KG1 (cell line): Measurements from ENCODE around the gene UNC13A.
A peak's percentile ranks its signal among the peaks of the same experiment; 100 is the strongest.

Experiments
- DNase-seq: peaks from one replicate; lab custom pipeline; 2025; lab: John Stamatoyannopoulos, UW

Gene UNC13A

DNA sequence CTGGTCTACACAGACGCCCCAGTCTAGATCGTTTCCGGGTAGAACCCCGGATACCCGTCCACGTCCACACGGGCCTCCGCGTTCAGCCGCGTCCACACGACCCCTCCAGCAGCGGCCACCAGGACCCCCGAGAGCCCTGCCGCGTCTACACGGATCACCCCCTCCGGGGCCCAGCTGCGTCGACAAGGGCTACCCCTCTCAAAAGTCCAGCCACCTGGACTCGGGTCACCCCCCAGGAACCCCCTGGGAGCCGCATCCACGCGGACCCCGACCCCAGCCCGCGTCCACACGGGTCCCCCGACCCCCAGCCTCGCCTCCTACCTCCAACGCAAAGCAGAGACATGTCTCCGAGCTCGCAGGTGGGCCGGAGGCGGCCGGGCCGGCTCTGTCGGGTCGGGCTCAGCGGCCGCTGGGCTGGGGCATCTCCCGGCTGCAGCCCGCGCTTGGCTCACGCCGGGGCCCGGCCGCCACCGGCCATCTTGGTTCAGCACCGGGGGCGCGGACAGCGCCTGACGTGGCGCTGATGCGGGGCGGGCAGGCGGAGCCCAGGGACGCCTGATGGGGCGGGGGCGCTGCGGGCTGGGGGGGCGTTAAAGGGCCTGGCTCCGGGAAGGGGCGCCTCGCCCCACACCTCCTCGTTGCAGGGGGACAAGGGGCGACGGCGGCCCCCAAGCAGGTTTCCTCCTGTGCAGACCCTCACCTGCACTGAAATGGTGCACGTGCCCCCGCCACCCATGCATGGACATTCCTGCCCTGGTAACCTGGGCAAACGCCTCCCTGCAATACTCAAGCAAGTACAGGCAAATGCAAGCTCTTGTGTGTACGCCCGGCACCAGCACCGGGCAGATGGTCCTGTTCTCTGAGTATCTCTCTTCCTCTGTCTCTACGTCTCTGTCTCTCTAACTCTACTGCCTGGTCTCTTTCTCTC, at the start of gene UNC13A:
Gene UNC13A, minus strand, starts transcription at position 498 of the 928 bp plus-strand sequence. Its CDS starts 155 bp downstream, at position 343.
- no peak for DNase-seq

DNA sequence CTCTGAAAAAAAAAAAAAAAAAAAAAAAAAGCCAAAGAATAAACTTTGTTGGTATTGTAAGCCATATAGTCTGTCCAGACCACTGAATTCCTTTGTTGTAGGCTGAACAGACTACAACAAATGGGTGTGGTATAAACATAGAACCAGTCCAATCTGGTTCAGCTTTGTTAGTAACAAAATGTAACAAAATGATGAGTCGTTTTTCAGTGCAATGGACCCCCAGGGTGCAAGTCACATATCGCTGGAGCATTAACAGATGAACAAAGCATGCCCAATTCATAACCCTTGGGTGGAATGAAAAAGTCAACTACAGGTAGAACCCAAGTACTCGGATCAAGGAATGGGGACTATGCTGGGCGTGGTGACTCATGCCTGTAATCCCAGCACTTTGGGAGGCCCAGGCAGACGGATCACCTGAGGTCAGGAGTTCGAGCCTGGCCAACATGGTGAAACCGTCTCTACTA, 49.6 kb upstream of the UNC13A start:
- no peak for DNase-seq

DNA sequence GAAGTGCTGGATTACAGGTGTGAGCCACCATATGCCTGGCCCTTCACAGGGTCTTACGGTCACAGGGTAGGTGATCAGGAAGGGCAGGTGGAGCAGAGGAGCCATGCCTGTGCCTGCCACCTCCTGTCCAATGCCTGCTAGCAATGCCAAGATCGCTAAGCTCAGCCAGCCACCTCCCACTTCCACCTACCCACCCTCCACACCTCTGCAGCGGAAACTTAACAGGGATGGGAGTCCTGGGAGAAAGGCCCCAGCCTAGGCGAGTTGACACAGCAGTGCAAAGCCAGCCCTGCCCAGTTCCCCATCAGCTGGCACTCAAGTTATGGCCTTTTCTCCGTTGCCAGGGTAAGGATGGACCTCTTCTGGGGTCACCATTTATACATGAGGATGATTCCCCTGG, 47.3 kb upstream of the UNC13A start:
- no peak for DNase-seq

DNA sequence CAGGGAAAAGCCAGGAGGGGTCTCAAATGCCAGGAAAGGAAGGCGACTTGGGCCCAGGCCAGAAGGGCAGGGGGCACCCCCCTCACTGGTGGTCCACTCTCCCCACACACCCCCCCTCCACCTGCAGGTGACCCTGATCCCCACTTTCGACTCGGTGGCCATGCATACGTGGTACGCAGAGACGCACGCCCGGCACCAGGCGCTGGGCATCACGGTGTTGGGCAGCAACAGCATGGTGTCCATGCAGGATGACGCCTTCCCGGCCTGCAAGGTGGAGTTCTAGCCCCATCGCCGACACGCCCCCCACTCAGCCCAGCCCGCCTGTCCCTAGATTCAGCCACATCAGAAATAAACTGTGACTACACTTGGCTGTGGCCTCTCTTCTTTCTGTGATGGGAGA, 46.0 kb upstream of the UNC13A start:
- no peak for DNase-seq

DNA sequence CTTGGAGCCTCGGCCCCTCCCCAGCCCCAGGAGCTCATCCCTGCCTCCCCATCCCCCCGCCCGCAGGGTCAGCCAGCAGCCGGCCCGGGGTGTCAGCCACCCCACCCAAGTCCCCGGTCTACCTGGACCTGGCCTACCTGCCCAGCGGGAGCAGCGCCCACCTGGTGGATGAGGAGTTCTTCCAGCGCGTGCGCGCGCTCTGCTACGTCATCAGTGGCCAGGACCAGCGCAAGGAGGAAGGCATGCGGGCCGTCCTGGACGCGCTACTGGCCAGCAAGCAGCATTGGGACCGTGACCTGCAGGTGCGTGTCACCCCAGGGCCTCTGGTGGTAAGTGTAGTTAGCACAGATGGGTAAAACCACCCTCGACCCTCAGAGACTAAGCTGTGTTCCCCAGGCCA, 45.0 kb upstream of the UNC13A start:
- no peak for DNase-seq

DNA sequence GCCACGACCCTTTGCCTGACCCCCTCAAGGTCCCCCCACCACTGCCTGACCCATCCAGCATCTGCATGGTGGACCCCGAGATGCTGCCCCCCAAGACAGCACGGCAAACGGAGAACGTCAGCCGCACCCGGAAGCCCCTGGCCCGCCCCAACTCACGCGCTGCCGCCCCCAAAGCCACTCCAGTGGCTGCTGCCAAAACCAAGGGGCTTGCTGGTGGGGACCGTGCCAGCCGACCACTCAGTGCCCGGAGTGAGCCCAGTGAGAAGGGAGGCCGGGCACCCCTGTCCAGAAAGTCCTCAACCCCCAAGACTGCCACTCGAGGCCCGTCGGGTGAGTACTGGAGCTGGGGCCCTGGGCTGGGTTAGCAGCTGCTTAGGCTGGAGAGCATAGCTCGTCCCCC, 39.7 kb upstream of the UNC13A start:
- DNase-seq = no peak

DNA sequence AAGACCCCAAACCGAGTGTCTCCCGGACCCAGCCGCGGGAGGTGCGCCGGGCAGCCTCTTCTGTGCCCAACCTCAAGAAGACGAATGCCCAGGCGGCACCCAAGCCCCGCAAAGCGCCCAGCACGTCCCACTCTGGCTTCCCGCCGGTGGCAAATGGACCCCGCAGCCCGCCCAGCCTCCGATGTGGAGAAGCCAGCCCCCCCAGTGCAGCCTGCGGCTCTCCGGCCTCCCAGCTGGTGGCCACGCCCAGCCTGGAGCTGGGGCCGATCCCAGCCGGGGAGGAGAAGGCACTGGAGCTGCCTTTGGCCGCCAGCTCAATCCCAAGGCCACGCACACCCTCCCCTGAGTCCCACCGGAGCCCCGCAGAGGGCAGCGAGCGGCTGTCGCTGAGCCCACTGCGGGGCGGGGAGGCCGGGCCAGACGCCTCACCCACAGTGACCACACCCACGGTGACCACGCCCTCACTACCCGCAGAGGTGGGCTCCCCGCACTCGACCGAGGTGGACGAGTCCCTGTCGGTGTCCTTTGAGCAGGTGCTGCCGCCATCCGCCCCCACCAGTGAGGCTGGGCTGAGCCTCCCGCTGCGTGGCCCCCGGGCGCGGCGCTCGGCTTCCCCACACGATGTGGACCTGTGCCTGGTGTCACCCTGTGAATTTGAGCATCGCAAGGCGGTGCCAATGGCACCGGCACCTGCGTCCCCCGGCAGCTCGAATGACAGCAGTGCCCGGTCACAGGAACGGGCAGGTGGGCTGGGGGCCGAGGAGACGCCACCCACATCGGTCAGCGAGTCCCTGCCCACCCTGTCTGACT, 39.0 kb upstream of the UNC13A start:
- DNase-seq = no peak

DNA sequence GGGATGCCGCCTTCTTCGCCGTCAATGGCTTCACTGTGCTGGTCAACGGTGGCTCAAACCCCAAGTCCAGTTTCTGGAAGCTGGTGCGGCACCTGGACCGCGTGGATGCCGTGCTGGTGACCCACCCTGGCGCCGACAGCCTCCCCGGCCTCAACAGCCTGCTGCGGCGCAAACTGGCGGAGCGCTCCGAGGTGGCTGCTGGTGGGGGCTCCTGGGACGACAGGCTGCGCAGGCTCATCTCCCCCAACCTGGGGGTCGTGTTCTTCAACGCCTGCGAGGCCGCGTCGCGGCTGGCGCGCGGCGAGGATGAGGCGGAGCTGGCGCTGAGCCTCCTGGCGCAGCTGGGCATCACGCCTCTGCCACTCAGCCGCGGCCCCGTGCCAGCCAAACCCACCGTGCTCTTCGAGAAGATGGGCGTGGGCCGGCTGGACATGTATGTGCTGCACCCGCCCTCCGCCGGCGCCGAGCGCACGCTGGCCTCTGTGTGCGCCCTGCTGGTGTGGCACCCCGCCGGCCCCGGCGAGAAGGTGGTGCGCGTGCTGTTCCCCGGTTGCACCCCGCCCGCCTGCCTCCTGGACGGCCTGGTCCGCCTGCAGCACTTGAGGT, 38.1 kb upstream of the UNC13A start:
- no peak for DNase-seq

DNA sequence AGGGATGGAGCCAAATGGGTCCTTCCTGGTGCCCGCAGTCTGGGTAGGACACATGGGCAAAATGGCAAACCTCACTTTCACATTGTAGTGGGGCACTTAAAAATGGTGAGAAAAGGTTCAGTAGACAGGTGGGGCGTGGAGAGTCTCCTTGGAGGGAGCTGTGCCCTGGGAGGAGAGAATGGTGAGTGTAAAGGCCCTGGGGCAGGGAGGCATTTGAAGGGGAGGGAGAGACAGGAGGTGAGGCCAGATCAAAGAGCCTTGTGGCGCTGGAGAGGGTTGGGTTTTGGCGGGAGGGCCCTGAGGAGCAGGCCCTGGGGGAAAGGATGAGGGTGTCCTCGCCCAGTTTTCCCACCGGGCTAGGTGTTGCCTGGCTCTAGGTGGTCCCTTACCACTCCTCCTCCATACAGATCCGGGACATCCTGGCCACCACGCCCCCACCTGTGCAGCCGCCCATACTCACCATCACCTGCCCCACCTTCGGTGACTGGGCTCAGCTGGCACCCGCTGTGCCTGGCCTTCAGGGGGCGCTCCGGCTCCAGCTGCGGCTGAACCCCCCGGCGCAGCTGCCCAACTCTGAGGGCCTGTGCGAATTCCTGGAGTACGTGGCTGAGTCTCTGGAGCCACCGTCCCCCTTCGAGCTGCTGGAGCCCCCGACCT, 37.4 kb upstream of the UNC13A start:
- DNase-seq = no peak

DNA sequence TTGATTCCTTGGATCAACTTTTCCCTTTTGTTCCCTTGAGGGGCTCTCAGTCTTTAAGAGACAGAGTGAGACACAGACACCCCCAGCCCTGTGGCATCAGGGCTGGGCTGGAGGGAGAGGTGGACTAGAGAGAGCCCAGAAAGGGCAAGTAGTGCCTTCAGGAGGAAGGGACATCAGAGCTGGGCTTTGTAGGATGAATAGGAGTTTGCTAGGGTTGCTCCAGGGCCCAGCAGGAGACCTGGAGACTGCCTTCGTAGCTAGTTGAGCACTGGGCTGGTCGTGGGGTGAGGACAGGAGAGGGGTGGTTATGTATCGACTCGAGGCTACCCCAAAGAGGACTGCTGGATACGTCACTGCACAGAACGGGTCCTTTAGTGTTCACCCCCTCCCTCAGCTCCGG, 36.5 kb upstream of the UNC13A start:
- DNase-seq = no peak

DNA sequence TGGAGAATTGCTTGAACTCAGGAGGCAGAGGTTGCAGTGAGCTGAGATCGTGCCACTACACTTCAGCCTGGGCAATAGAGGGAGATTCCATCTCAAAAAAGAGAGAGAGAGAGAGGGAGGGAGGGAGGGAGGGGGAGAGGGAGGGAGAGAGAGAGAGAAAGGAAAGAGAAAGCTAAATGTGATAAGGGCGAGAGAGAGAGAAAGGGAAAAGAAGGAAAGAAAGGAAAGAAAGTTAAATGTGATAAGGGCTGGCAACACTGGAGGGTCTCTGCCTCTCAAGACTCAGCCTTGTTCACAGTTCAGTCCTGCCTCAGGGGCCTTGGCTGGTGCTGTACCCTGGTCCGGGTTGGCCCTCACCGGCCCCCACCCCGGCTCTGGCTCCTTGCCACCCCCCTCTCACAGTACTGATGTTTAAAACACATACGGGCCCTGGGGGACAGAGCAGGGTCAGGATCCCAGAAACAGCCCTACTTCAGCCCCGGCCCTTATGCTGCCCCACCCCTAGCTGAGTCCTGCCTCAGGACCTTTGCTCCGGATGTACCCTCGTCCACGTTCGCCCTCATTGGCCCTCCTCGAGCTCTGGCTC, 34.6 kb upstream of the UNC13A start:
- DNase-seq = no peak

DNA sequence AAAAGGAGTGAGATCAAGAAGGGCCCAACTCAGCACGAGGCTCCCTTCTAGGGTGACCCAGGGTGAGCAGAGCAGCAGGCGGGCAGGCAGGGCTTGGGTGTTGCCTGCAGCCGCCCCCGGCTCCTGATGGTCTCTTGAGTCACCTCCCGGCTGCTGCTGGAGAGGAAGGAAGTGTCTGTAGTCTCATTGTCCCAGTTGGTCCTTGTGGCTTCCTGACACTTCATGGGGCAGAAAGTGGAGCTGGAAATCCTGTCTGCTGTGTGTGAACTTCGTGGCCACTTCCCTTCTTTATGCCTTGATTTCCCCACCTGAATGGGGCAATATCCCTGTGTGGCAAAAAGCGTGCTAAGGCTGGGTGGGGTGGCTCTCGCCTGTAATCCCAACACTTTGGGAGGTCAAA, 33.7 kb upstream of the UNC13A start:
- DNase-seq = peak; percentile 48

DNA sequence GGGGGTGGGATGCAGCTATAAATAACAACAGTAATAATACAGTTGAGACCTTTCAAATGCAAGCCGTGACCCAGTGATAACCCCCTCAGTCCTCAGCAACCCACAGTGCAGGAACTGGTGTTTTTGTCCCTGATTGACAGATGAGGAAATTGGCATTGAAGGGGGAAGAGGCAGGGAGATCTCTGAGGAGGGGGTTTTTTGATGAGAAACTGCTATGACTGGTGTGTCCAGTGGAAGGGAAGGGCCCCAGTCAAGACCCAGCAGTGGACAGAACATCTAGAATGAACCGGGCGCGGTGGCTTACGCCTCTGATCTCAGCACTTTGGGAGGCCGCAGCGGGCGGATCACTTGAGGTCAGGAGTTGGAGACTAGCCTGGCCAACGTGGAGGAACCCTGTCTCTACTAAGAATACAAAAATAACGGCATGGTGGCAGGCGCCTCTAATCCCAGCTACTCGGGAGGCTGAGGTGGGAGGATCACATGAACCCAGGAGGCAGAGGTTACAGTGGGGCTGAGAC, 33.0 kb upstream of the UNC13A start:
- no peak for DNase-seq

DNA sequence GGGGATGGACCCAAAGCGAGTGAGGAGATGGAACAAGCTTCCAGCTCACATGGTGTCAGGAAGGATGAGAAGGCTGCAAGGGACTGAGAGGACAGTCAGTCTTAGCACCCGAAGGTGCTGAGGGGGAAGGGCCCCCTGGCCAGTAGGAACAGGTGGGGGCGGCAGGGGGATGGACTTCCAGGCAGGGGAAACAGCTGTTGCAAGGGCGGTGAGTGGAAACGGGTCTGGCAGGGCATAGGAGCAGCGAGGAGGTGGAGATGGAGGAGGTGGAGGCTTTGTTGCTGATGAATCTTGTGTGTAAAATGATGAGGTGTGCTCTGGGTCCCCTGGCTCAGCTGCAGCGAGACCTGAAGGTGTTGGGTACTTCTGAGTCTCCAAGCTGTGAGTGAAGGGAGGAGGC, 32.3 kb upstream of the UNC13A start:
- DNase-seq = no peak

DNA sequence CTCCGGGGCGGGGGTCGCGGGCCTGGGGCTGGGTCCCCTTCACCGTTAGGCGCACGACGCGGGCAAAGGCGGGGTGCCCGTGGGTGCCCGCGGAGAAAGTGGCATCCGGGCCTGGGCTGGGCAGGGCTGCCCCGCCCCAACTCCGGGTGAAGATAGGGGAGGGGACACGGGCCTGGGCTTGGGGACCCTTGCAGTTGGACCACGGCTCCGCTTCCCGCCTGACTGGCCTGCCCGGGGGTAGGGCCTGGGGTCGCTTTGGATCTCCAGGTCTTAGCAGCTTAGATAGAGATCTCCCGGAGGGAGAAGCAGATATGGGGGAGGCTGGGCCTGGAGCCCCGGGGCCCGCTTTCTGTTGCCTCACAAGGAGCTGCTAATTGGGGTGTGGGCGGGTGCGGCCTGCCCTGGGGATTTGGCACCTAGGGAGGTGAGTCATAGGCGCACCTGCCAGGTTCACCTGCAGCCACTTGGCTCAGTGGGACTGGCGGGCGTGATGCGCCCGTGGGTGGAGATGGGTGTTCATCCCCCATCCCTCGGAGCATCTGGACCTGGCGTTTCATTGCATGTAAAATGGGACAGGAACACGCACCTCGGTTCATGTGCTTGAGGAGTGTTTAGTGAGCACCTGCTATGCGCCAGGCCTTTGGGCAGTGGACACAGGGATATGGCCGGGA, 31.7 kb upstream of the UNC13A start:
- no peak for DNase-seq

DNA sequence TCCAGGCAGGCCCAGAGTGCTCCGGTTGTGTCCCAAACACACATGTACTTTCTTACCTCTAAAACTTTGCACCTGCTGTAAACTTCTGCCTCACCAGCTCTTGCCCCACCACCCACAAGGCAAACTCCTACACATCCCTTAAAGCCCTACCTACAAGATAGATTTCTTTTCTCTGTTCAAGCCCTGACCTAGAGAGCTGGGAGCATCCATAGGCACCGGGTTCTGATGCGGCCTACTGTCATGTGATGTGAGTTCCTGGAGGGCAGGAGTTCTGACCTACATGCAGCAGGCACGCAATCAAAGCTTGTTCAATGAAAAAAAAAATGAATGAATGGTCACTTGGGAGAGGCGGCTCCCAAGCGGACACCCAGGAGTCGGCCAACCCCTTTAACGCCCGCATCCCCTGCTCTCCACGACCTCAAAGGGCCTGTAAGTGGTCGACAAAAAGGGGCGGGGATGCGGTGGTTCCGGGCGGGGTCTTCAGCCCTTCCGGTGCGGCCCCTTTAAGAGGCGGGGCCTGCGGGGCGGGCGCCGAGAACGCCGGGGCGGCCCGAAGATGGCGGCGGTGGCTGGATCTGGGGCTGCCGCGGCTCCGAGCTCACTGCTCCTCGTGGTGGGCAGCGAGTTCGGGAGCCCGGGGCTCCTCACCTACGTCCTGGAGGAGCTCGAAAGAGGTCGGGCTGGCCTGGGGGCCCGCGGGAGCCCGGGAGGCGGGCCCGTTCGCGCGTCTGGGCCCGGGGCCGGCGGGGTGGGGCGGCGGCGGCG, 31.0 kb upstream of the UNC13A start, which contains the start of gene MAP1S:
Gene MAP1S, plus strand, starts transcription at position 534 of the 765 bp plus-strand sequence. Its CDS starts 23 bp downstream, at position 557.
- DNase-seq = peak; percentile 40

DNA sequence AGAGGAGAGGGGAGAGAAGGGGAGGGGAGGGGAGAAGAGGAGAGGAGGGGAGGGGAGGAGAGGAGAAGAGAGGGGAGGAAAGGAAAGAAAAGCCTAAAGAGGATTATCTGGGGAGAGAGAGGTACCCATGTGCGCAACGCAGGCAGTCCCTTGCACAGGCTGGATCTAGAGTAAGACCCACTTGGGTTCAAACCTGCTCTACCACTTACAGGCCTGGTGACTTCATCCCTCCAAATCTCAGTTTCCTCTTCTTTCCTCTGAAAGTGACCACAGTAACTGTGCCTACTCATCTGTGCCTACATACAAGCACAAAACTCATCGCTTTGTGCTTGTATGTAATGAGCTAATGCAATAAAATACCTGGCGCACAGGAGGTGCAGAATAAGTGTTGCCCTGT, 30.4 kb upstream of the UNC13A start:
- no peak for DNase-seq

DNA sequence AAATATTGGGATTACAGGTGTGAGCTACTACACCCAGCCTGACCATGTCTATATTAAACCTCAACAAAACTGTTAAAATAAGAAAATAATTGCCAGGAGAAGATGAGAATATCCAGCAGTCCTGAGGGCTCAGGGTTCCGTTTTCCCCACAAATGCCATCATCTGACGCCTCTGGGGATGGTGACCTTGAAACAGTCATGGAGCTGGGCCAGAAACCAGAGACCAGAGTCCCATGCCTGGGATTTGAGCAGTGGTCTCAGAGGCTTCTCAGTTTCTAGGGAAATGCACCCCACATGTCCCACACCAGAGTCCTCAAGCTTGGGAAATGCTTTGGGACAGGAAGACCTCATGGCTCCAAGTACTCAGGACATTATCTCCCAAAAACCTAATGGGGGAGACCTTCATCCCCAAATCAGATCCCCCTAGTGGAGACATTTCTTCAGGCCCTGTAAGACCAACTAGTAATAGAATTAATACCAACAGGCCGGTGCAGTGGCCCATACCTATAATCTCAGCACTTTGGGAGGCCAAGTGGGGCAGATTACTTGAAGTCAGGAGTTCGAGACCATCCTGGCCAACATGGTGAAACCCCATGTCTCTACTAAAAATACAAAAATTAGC, 28.3 kb upstream of the UNC13A start:
- no peak for DNase-seq

DNA sequence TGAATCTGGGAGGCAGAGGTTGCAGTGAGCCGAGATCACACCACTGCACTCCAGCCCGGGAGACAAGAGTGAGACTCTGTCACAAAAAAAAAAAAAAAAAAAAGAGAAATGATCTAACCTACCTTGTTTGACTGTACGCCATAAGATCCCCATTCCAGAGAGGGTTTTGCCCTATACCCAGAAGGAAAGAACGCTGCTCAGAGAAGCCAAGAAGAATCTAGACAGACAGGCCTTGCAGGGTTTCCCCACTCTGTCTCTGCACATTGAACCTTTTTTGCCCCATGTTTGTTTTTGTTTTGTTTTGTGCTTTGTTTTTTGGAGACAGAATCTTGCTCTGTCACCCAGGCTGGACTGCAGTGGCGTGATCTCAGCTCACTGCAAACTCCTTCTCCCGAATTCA, 23.7 kb upstream of the UNC13A start:
- no peak for DNase-seq
